Left hindlimb (tissue), 1 donor: Measurements from ENCODE around the gene NET1.

Source experiments
- DNase-seq: peaks from one replicate; pipeline ENCODE4 v3.0.0-alpha.2; 2018

Gene NET1

GRCh38 chr10:5485948-5486852 lies 73.8 kb downstream of the NET1 start:
- DNase-seq: peak; percentile 23

GRCh38 chr10:5486853-5487235 lies 74.5 kb downstream of the NET1 start:
- peak; percentile 21 for DNase-seq

- DNase-seq: peak; percentile 29
Measured at GRCh38 chr10:5488272-5489161, 76.2 kb downstream of the NET1 start.

GRCh38 chr10:5490032-5490431 lies 77.7 kb downstream of the NET1 start:
- DNase-seq: no peak

- no peak for DNase-seq
Measured at GRCh38 chr10:5490698-5491464, 78.5 kb downstream of the NET1 start.

- no peak for DNase-seq
Measured at GRCh38 chr10:5491477-5491876, 79.1 kb downstream of the NET1 start.

- peak; percentile 16 for DNase-seq
Measured at GRCh38 chr10:5492322-5492855, 80.0 kb downstream of the NET1 start.

GRCh38 chr10:5492929-5493576 lies 80.7 kb downstream of the NET1 start:
- peak; percentile 16 for DNase-seq

- DNase-seq: peak; percentile 3
Measured at GRCh38 chr10:5493691-5494090, 81.3 kb downstream of the NET1 start.

- DNase-seq: no peak
Measured at GRCh38 chr10:5494611-5495010, 82.3 kb downstream of the NET1 start.

GRCh38 chr10:5496261-5497250 lies 84.2 kb downstream of the NET1 start:
- peak; percentile 24 for DNase-seq

GRCh38 chr10:5497289-5497688 lies 84.9 kb downstream of the NET1 start:
- DNase-seq: peak; percentile 3

GRCh38 chr10:5497948-5498730 lies 85.8 kb downstream of the NET1 start:
- peak; percentile 18 for DNase-seq

- peak; percentile 26 for DNase-seq
Measured at GRCh38 chr10:5498791-5499492, 86.6 kb downstream of the NET1 start.

- peak; percentile 6 for DNase-seq
Measured at GRCh38 chr10:5499493-5500140, 87.3 kb downstream of the NET1 start, which contains the start of gene CALML5. CALML5 (minus strand) TSS chr10:5499570; CDS start chr10:5499438, 132 bp downstream.

GRCh38 chr10:5500162-5500670 lies 87.9 kb downstream of the NET1 start:
- DNase-seq: peak; percentile 12

GRCh38 chr10:5500910-5501309 lies 88.6 kb downstream of the NET1 start:
- peak; percentile 18 for DNase-seq

- DNase-seq: peak; percentile 31
Measured at GRCh38 chr10:5502061-5502521, 89.7 kb downstream of the NET1 start.
